HepG2 (cell line): ENCODE results near the gene PTPRD.

Experiments
- ATF1 ChIP-seq: IDR thresholded peaks from 2 replicates; pipeline ENCODE4 v1.6.1; 2016; ENCODE audit warnings: mild to moderate bottlenecking, control low read depth
- CBX1 ChIP-seq: IDR thresholded peaks from one replicate; pipeline ENCODE4 v1.6.1; 2016; ENCODE audit warnings: antibody characterized with exemption, low read depth
- CREM ChIP-seq, 2 experiments: sonication (generic) in 1 of 2; formaldehyde crosslinking in 1 of 2; IDR thresholded peaks; 2 replicates each; pipeline versions ENCODE4 v1.4.0 to v1.6.1; 2016 to 2020; ENCODE audit warnings: antibody characterized with exemption in 1 of 2, mild to moderate bottlenecking in 1 of 2, missing genetic modification reagents in 1 of 2
- EZH2 ChIP-seq: conservative IDR thresholded peaks from 2 replicates; pipeline ENCODE4 v1.6.1; 2012; ENCODE audit warnings: mild to moderate bottlenecking, low read depth, low read length, moderate library complexity
- GFI1 ChIP-seq: sonication (generic); formaldehyde crosslinking; IDR thresholded peaks from 2 replicates; pipeline ENCODE4 v1.5.0; 2020; ENCODE audit warnings: missing genetic modification reagents, mild to moderate bottlenecking, borderline replicate concordance
- MAZ ChIP-seq, 2 experiments: sonication (generic) in 1 of 2; formaldehyde crosslinking in 1 of 2; IDR thresholded peaks; 2 replicates each; pipeline versions ENCODE4 v1.5.0 to v1.6.1; 2012 to 2020; ENCODE audit warnings: low read depth in 2 of 2, mild to moderate bottlenecking in 2 of 2, borderline replicate concordance in 1 of 2, improper control_type of control experiment in 1 of 2, low read length in 1 of 2, missing genetic modification reagents in 1 of 2, moderate library complexity in 1 of 2
- MTA1 ChIP-seq: sonication (generic); formaldehyde crosslinking; IDR thresholded peaks from 2 replicates; pipeline ENCODE4 v1.4.0; 2020; ENCODE audit warnings: missing genetic modification reagents, mild to moderate bottlenecking, borderline replicate concordance
- POLR2A ChIP-seq, 2 experiments: IDR thresholded peaks; 2 replicates each; pipeline ENCODE4 v1.6.1; 2011; ENCODE audit warnings: low read depth in 2 of 2, low read length in 2 of 2, mild to moderate bottlenecking in 1 of 2, moderate library complexity in 1 of 2; ENCODE audit not compliant: insufficient read depth in 1 of 2
- SIX4 ChIP-seq: sonication (generic); formaldehyde crosslinking; IDR thresholded peaks from 2 replicates; pipeline ENCODE4 v1.4.0; 2020; ENCODE audit warnings: missing genetic modification reagents
- ZNF335 ChIP-seq: sonication (generic); formaldehyde crosslinking; IDR thresholded peaks from 2 replicates; pipeline ENCODE4 v1.4.0; 2020; ENCODE audit warnings: missing genetic modification reagents
- TF ChIP-seq, protein P1 (sequence below): sonication (generic); formaldehyde crosslinking; IDR thresholded peaks from 2 replicates; pipeline ENCODE4 v1.4.0; 2020; ENCODE audit warnings: missing genetic modification reagents, mild to moderate bottlenecking, borderline replicate concordance
- TF ChIP-seq, protein P2 (sequence below), 2 experiments: IDR thresholded peaks; 2 replicates each; pipeline ENCODE4 v1.6.1; 2011 to 2012; ENCODE audit warnings: low read length in 2 of 2, borderline replicate concordance in 1 of 2, low read depth in 1 of 2, mild to moderate bottlenecking in 1 of 2, moderate library complexity in 1 of 2

DNA sequence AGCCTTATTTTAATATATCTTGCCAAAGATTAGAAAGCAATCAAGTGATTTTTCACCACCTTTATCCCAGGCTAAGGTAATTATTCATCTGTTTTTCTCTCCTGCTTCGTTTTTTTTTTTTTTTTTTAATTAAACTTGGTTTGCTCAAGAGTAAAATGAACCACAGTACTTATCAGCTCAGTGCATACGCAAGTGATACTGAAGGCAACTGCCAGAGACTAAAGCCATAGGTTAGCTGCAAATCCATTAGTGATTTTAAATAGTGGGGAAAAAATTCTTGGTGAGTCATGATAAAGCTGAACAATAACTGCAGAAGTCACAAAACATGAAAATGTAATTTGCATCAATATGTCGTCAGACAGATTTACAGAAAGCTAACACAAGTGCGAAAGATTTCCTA, 829.1 kb downstream of the PTPRD start:
- TF ChIP-seq ZNF335 (CRISPR knock-in tag) = no peak
- TF ChIP-seq GFI1 (CRISPR knock-in tag) = no peak
- TF ChIP-seq EZH2 = no peak
- TF ChIP-seq SIX4 (CRISPR knock-in tag) = no peak
- no peak for TF ChIP-seq MAZ (IDR thresholded peaks at IDR 0.05; ENCODE audit: borderline replicate concordance, low read depth, low read length)
- no peak for TF ChIP-seq MAZ (CRISPR knock-in tag; IDR thresholded peaks at IDR 0.05; ENCODE audit: low read depth)
- no peak for TF ChIP-seq CBX1
- TF ChIP-seq, protein P1, sequence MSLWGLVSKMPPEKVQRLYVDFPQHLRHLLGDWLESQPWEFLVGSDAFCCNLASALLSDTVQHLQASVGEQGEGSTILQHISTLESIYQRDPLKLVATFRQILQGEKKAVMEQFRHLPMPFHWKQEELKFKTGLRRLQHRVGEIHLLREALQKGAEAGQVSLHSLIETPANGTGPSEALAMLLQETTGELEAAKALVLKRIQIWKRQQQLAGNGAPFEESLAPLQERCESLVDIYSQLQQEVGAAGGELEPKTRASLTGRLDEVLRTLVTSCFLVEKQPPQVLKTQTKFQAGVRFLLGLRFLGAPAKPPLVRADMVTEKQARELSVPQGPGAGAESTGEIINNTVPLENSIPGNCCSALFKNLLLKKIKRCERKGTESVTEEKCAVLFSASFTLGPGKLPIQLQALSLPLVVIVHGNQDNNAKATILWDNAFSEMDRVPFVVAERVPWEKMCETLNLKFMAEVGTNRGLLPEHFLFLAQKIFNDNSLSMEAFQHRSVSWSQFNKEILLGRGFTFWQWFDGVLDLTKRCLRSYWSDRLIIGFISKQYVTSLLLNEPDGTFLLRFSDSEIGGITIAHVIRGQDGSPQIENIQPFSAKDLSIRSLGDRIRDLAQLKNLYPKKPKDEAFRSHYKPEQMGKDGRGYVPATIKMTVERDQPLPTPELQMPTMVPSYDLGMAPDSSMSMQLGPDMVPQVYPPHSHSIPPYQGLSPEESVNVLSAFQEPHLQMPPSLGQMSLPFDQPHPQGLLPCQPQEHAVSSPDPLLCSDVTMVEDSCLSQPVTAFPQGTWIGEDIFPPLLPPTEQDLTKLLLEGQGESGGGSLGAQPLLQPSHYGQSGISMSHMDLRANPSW = no peak
- no peak for TF ChIP-seq MTA1 (CRISPR knock-in tag)
- TF ChIP-seq, protein P2, sequence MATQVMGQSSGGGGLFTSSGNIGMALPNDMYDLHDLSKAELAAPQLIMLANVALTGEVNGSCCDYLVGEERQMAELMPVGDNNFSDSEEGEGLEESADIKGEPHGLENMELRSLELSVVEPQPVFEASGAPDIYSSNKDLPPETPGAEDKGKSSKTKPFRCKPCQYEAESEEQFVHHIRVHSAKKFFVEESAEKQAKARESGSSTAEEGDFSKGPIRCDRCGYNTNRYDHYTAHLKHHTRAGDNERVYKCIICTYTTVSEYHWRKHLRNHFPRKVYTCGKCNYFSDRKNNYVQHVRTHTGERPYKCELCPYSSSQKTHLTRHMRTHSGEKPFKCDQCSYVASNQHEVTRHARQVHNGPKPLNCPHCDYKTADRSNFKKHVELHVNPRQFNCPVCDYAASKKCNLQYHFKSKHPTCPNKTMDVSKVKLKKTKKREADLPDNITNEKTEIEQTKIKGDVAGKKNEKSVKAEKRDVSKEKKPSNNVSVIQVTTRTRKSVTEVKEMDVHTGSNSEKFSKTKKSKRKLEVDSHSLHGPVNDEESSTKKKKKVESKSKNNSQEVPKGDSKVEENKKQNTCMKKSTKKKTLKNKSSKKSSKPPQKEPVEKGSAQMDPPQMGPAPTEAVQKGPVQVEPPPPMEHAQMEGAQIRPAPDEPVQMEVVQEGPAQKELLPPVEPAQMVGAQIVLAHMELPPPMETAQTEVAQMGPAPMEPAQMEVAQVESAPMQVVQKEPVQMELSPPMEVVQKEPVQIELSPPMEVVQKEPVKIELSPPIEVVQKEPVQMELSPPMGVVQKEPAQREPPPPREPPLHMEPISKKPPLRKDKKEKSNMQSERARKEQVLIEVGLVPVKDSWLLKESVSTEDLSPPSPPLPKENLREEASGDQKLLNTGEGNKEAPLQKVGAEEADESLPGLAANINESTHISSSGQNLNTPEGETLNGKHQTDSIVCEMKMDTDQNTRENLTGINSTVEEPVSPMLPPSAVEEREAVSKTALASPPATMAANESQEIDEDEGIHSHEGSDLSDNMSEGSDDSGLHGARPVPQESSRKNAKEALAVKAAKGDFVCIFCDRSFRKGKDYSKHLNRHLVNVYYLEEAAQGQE (IDR thresholded peaks at IDR 0.05; ENCODE audit: borderline replicate concordance in 1 of 2, low read depth in 1 of 2, low read length in 2 of 2) = no peak
- TF ChIP-seq CREM (IDR thresholded peaks at IDR 0.05) = no peak
- TF ChIP-seq CREM (CRISPR knock-in tag; IDR thresholded peaks at IDR 0.05) = no peak
- no peak for TF ChIP-seq ATF1
- TF ChIP-seq POLR2A (IDR thresholded peaks at IDR 0.05; ENCODE audit: insufficient read depth in 1 of 2, low read depth in 2 of 2, low read length in 2 of 2) = no peak
